NCI-H526 treated with DMSO at 0.1 percent for 48 hours (cell line): Measurements from ENCODE around the gene KDM2B.
A peak's percentile ranks its signal among the peaks of the same experiment; 100 is the strongest.

Source experiments
- DNase-seq: peaks from one replicate; lab custom pipeline; 2025; lab: John Stamatoyannopoulos, UW

KDM2B gene

GRCh38 chr12:121455766-121456420 is 124.9 kb downstream of the KDM2B start:
- DNase-seq = no peak

- DNase-seq = no peak
These were observed 125.9 kb downstream of the KDM2B start for GRCh38 chr12:121454921-121455320.

- no peak for DNase-seq
These were observed 127.2 kb downstream of the KDM2B start for GRCh38 chr12:121453629-121454028.

- DNase-seq = no peak
These were observed 127.8 kb downstream of the KDM2B start for GRCh38 chr12:121452985-121453360.

- DNase-seq = no peak
These were observed 128.4 kb downstream of the KDM2B start for GRCh38 chr12:121452340-121452984.

- no peak for DNase-seq
These were observed 128.9 kb downstream of the KDM2B start for GRCh38 chr12:121451961-121452339.

- no peak for DNase-seq
These were observed 132.0 kb downstream of the KDM2B start for GRCh38 chr12:121448771-121449315.

GRCh38 chr12:121446750-121447149 is 134.1 kb downstream of the KDM2B start:
- DNase-seq = no peak

GRCh38 chr12:121444842-121445202 is 136.0 kb downstream of the KDM2B start:
- no peak for DNase-seq

- no peak for DNase-seq
These were observed 136.6 kb downstream of the KDM2B start for GRCh38 chr12:121443911-121444841.

- DNase-seq = peak; percentile 43
These were observed 137.5 kb downstream of the KDM2B start for GRCh38 chr12:121443193-121443870.

- no peak for DNase-seq
These were observed 138.5 kb downstream of the KDM2B start for GRCh38 chr12:121442028-121442948.

- no peak for DNase-seq
These were observed 139.3 kb downstream of the KDM2B start for GRCh38 chr12:121441555-121441954.

- no peak for DNase-seq
These were observed 140.1 kb downstream of the KDM2B start for GRCh38 chr12:121440768-121441167.

- DNase-seq = no peak
These were observed 141.1 kb downstream of the KDM2B start for GRCh38 chr12:121439715-121440114.

- no peak for DNase-seq
These were observed 141.9 kb downstream of the KDM2B start for GRCh38 chr12:121438905-121439304.

- DNase-seq = no peak
These were observed 144.1 kb downstream of the KDM2B start for GRCh38 chr12:121436706-121437105.

- DNase-seq = no peak
These were observed 147.9 kb downstream of the KDM2B start for GRCh38 chr12:121432740-121433480.

- no peak for DNase-seq
These were observed 149.9 kb downstream of the KDM2B start for GRCh38 chr12:121430833-121431415.

- no peak for DNase-seq
These were observed 151.9 kb downstream of the KDM2B start for GRCh38 chr12:121428883-121429282.
